RWPE2 (cell line): Measurements from ENCODE around the gene NRG3.
"Not testable (repeated sequence)": the region's sequence is repeated elsewhere in the genome, so short reads cannot be mapped to it uniquely, and the experiment has no call there.

Experiments
- ATAC-seq: fragments of 200-7000 bp; cut with Tn5 transposase; 3 replicates; pipeline ENCODE4 v1.9.1; 2021; ENCODE audit warnings: low read depth
- DNase-seq: peaks from one replicate; pipeline ENCODE4 v3.0.0-alpha.2; 2020; ENCODE audit warnings: low spot score
- H3K27ac ChIP-seq: fragments of 450-650 bp; 2 replicates; pipeline ENCODE4 v1.5.1; 2017; ENCODE audit warnings: mild to moderate bottlenecking; ENCODE audit not compliant: poor library complexity, severe bottlenecking
- H3K27me3 ChIP-seq: fragments of 250-450 bp; sonication (Bioruptor Pico); 2 replicates; pipeline ENCODE4 v1.5.1; 2021; ENCODE audit warnings: mild to moderate bottlenecking, moderate library complexity; ENCODE audit not compliant: insufficient read depth, poor library complexity, severe bottlenecking
- H3K36me3 ChIP-seq: fragments of 250-450 bp; sonication (Bioruptor Pico); 2 replicates; pipeline ENCODE4 v1.5.1; 2020; ENCODE audit warnings: low read depth, mild to moderate bottlenecking, moderate library complexity
- H3K4me1 ChIP-seq: fragments of 250-450 bp; sonication (Bioruptor Pico); 2 replicates; pipeline ENCODE4 v1.5.1; 2021; ENCODE audit warnings: mild to moderate bottlenecking, moderate library complexity; ENCODE audit not compliant: insufficient read depth, poor library complexity, severe bottlenecking
- H3K4me3 ChIP-seq: fragments of 250-450 bp; sonication (Bioruptor Pico); 2 replicates; pipeline ENCODE4 v1.5.1; 2021; ENCODE audit warnings: mild to moderate bottlenecking, moderate library complexity; ENCODE audit not compliant: severe bottlenecking
- H3K9me3 ChIP-seq: fragments of 250-450 bp; sonication (Bioruptor Pico); 2 replicates; pipeline ENCODE4 v1.5.1; 2021; ENCODE audit warnings: mild to moderate bottlenecking, moderate library complexity; ENCODE audit not compliant: severe bottlenecking
- CTCF ChIP-seq: fragments of 450-650 bp; IDR thresholded peaks from one replicate; pipeline ENCODE4 v1.5.1; 2017; ENCODE audit warnings: mild to moderate bottlenecking, moderate library complexity; ENCODE audit not compliant: poor library complexity, severe bottlenecking

The NRG3 gene

GRCh38 chr10:82041018-82041417, 166.0 kb downstream of the NRG3 start:
- no peak for ATAC-seq
- no peaks in the 10 kb centered on the region for H3K4me1 ChIP-seq
- no peak overlapping the region for H3K27ac ChIP-seq
- no peaks in the 10 kb centered on the region for H3K36me3 ChIP-seq
- H3K4me3 ChIP-seq = no peak overlapping the region
- no peaks in the 10 kb centered on the region for H3K9me3 ChIP-seq
- TF ChIP-seq CTCF = no peak
- DNase-seq = no peak
- H3K27me3 ChIP-seq = no peaks in the 10 kb centered on the region

- Histone ChIP-seq H3K27ac (no peak overlapping the region), H3K27me3 (no peaks in the 10 kb centered on the region), H3K4me1 (no peaks in the 10 kb centered on the region), H3K36me3 (no peaks in the 10 kb centered on the region), H3K4me3 (no peak overlapping the region), H3K9me3 (no peaks in the 10 kb centered on the region)
- ATAC-seq (no peak), DNase-seq (no peak)
- no peak for TF ChIP-seq CTCF
Measured at GRCh38 chr10:82056391-82056790, 181.4 kb downstream of the NRG3 start.

- not testable (repeated sequence) for ATAC-seq, H3K4me1 ChIP-seq, DNase-seq, H3K27ac ChIP-seq, H3K9me3 ChIP-seq, H3K36me3 ChIP-seq, H3K4me3 ChIP-seq, H3K27me3 ChIP-seq
Measured at GRCh38 chr10:82067192-82067591, 192.2 kb downstream of the NRG3 start.

- DNase-seq (no peak), ATAC-seq (no peak)
- H3K27ac ChIP-seq = no peak overlapping the region
- H3K27me3 ChIP-seq = no peaks in the 10 kb centered on the region
- peaks cover 2% of the 10 kb centered on the region for H3K9me3 ChIP-seq
- H3K4me3 ChIP-seq = no peak overlapping the region
- TF ChIP-seq CTCF = no peak
- no peaks in the 10 kb centered on the region for H3K4me1 ChIP-seq
- H3K36me3 ChIP-seq = no peaks in the 10 kb centered on the region
Measured at GRCh38 chr10:82068501-82068900, 193.5 kb downstream of the NRG3 start.

- no peaks in the 10 kb centered on the region for H3K4me1 ChIP-seq
- no peak for TF ChIP-seq CTCF
- no peak overlapping the region for H3K27ac ChIP-seq
- H3K9me3 ChIP-seq = peaks cover 2% of the 10 kb centered on the region
- H3K36me3 ChIP-seq = no peaks in the 10 kb centered on the region
- DNase-seq (no peak), ATAC-seq (no peak)
- no peaks in the 10 kb centered on the region for H3K27me3 ChIP-seq
- H3K4me3 ChIP-seq = no peak overlapping the region
Measured at GRCh38 chr10:82071231-82071630, 196.2 kb downstream of the NRG3 start.
